SK-N-SH (cell line): Measurements from ENCODE around the gene FH. TPM values are rescaled to one million over a fixed set of nuclear protein-coding genes. Genes with fewer than 3 reads are reported as not detected.

Source experiments
- CTCF ChIA-PET: fragments of 300-600, 350-600 bp; formaldehyde crosslinking; extraction: SDS; loops from one replicate; lab custom pipeline; 2021; lab: Yijun Ruan, JAX
- POLR2A ChIA-PET: fragments of 350-600 bp; sonication (Branson Sonifier 250); formaldehyde crosslinking; extraction: SDS; loops from one replicate; lab custom pipeline; 2020; ENCODE audit warnings: antibody characterized with exemption, inconsistent platforms; lab: Yijun Ruan, JAX
- DNase-seq: peaks from one replicate; pipeline ENCODE4 v3.0.0; 2012
- H2AFZ ChIP-seq: fragments of 200-600 bp; sonication (generic); 2 replicates; pipeline ENCODE4 v1.8.1; 2016; ENCODE audit warnings: antibody characterized with exemption, mild to moderate bottlenecking, low read depth
- H3F3A ChIP-seq: fragments of 200-600 bp; sonication (generic); replicated peaks from 2 replicates; pipeline ENCODE3; 2016; ENCODE audit warnings: antibody characterized with exemption, mild to moderate bottlenecking; ENCODE audit not compliant: insufficient read depth
- H3K27ac ChIP-seq, 2 experiments: fragments of 200-500 bp in 1 of 2; fragments of 200-600 bp in 1 of 2; sonication (Bioruptor generic) in 1 of 2; sonication (generic), shearing (Covaris generic) in 1 of 2; 2 replicates each; pipeline versions ENCODE4 v1.5.1 to v1.6.1; 2014 to 2016; ENCODE audit warnings: low read depth in 2 of 2, inconsistent platforms in 1 of 2, low read length in 1 of 2, mild to moderate bottlenecking in 1 of 2, mixed read lengths in 1 of 2
- H3K27me3 ChIP-seq: fragments of 200-600 bp; sonication (generic), shearing (Covaris generic); 2 replicates; pipeline ENCODE4 v1.6.1; 2016; ENCODE audit warnings: mixed run types; ENCODE audit not compliant: insufficient read depth
- H3K36me3 ChIP-seq, 2 experiments: fragments of 200-500 bp in 1 of 2; fragments of 200-600 bp in 1 of 2; sonication (Bioruptor generic) in 1 of 2; sonication (generic) in 1 of 2; replicated peaks in 1 of 2; 2 replicates each; pipeline versions ENCODE3 to v1.5.1; 2014 to 2016; ENCODE audit warnings: low read length in 1 of 2, mild to moderate bottlenecking in 1 of 2; ENCODE audit not compliant: insufficient read depth in 2 of 2, control insufficient read depth in 1 of 2
- H3K4me1 ChIP-seq, 2 experiments: fragments of 200-500 bp in 1 of 2; fragments of 200-600 bp in 1 of 2; sonication (Bioruptor generic) in 1 of 2; sonication (generic), shearing (Covaris generic) in 1 of 2; 2 replicates each; pipeline versions ENCODE4 v1.5.1 to v1.6.1; 2014 to 2016; ENCODE audit warnings: low read depth in 1 of 2, low read length in 1 of 2, mixed run types in 1 of 2; ENCODE audit not compliant: insufficient read depth in 2 of 2, control insufficient read depth in 1 of 2
- H3K4me2 ChIP-seq: fragments of 200-600 bp; sonication (generic), shearing (Covaris generic); 2 replicates; pipeline ENCODE4 v1.6.1; 2017; ENCODE audit warnings: mixed run types
- H3K4me3 ChIP-seq, 2 experiments: fragments of 200-500 bp in 1 of 2; fragments of 200-600 bp in 1 of 2; sonication (Bioruptor generic) in 1 of 2; sonication (generic), shearing (Covaris generic) in 1 of 2; 2 replicates each; pipeline versions ENCODE4 v1.5.1 to v1.8.1; 2014 to 2016; ENCODE audit warnings: low read depth in 2 of 2, inconsistent platforms in 1 of 2, low read length in 1 of 2, mild to moderate bottlenecking in 1 of 2, mixed read lengths in 1 of 2, moderate library complexity in 1 of 2
- H3K79me2 ChIP-seq: fragments of 200-600 bp; sonication (generic); 2 replicates; pipeline ENCODE4 v1.8.1; 2017; ENCODE audit warnings: mild to moderate bottlenecking; ENCODE audit not compliant: insufficient read depth
- H3K9ac ChIP-seq: fragments of 200-600 bp; sonication (generic); 2 replicates; pipeline ENCODE4 v1.6.1; 2017; ENCODE audit warnings: mixed run types
- H3K9me2 ChIP-seq: fragments of 200-600 bp; sonication (generic); 2 replicates; pipeline ENCODE4 v1.6.1; 2017; ENCODE audit warnings: mixed run types
- H3K9me3 ChIP-seq: fragments of 200-600 bp; sonication (generic); 2 replicates; pipeline ENCODE4 v1.6.1; 2017; ENCODE audit warnings: mixed run types, mild to moderate bottlenecking, moderate library complexity
- H4K20me1 ChIP-seq: fragments of 200-600 bp; sonication (generic); 2 replicates; pipeline ENCODE4 v1.6.1; 2017; ENCODE audit warnings: mild to moderate bottlenecking, mixed run types; ENCODE audit not compliant: insufficient read depth
- FOXJ3 ChIP-seq: sonication (generic); formaldehyde crosslinking; IDR thresholded peaks from 2 replicates; pipeline ENCODE4 v1.5.1; 2020; ENCODE audit warnings: mild to moderate bottlenecking, missing genetic modification reagents
- GABPA ChIP-seq: IDR thresholded peaks from 2 replicates; pipeline ENCODE4 v1.4.0; 2012; ENCODE audit warnings: low read depth, mild to moderate bottlenecking
- MEF2A ChIP-seq: IDR thresholded peaks from 2 replicates; pipeline ENCODE4 v1.4.0; 2012; ENCODE audit warnings: low read depth, borderline replicate concordance
- MXI1 ChIP-seq: IDR thresholded peaks from 2 replicates; pipeline ENCODE4 v1.6.1; 2012; ENCODE audit warnings: mild to moderate bottlenecking, low read depth, low read length, improper control_type of control experiment
- POLR2AphosphoS5 ChIP-seq: IDR thresholded peaks from 2 replicates; pipeline ENCODE4 v1.6.1; 2012; ENCODE audit warnings: low read depth, low read length
- RAD21 ChIP-seq: IDR thresholded peaks from 2 replicates; pipeline ENCODE4 v1.6.1; 2012; ENCODE audit warnings: mild to moderate bottlenecking, low read length
- RCOR1 ChIP-seq: fragments of 150-350 bp; IDR thresholded peaks from 2 replicates; pipeline ENCODE4 v1.6.1; 2017; ENCODE audit warnings: antibody characterized with exemption, low read length
- SMC3 ChIP-seq: IDR thresholded peaks from 2 replicates; pipeline ENCODE4 v1.6.1; 2012; ENCODE audit warnings: low read depth, low read length, improper control_type of control experiment
- TAF1 ChIP-seq: IDR thresholded peaks from 2 replicates; pipeline ENCODE4 v1.6.1; 2012; ENCODE audit warnings: low read depth, mild to moderate bottlenecking, low read length, moderate library complexity, borderline replicate concordance
- TCF12 ChIP-seq: IDR thresholded peaks from 2 replicates; pipeline ENCODE4 v1.4.0; 2012
- WGBS: methylation state at CpG from one replicate; pipeline ENCODE4 v1.1.6; 2017; ENCODE audit warnings: low lambda C conversion rate; 5-methylcytosine and 5-hydroxymethylcytosine counted together
- polyA plus RNA-seq, 3 experiments: library from polyadenylated mRNA; depleted of rRNA; stranded (reverse); fragments of >200 nt; gene quantifications; 2 replicates each; pipeline ENCODE4 v1.2.3, GENCODE V29; 2012
- TF ChIP-seq, protein P1 (sequence below): IDR thresholded peaks from 2 replicates; pipeline ENCODE4 v1.4.0; 2012; ENCODE audit warnings: low read depth, borderline replicate concordance
- TF ChIP-seq, protein P2 (sequence below): IDR thresholded peaks from 2 replicates; pipeline ENCODE4 v1.4.0; 2012; ENCODE audit warnings: low read depth, borderline replicate concordance
- TF ChIP-seq, protein P3 (sequence below): IDR thresholded peaks from 2 replicates; pipeline ENCODE4 v1.6.1; 2012; ENCODE audit warnings: mild to moderate bottlenecking, low read depth, low read length, moderate library complexity
- TF ChIP-seq, protein P4 (sequence below): IDR thresholded peaks from 2 replicates; pipeline ENCODE4; 2012
- TF ChIP-seq, protein P5 (sequence below): fragments of 200-600 bp; sonication (generic); IDR thresholded peaks from 2 replicates; pipeline ENCODE4 v1.6.1; 2017; ENCODE audit warnings: antibody characterized with exemption, mild to moderate bottlenecking, moderate library complexity
- TF ChIP-seq, protein P6 (sequence below): fragments of 150-350 bp; IDR thresholded peaks from 2 replicates; pipeline ENCODE4 v1.6.1; 2017; ENCODE audit warnings: antibody characterized with exemption, low read length, low read depth, borderline replicate concordance

The FH gene
- polyA plus RNA-seq, 1 of the 3 experiments (the other 2 are of a cell fraction), result 48.1 TPM

DNA sequence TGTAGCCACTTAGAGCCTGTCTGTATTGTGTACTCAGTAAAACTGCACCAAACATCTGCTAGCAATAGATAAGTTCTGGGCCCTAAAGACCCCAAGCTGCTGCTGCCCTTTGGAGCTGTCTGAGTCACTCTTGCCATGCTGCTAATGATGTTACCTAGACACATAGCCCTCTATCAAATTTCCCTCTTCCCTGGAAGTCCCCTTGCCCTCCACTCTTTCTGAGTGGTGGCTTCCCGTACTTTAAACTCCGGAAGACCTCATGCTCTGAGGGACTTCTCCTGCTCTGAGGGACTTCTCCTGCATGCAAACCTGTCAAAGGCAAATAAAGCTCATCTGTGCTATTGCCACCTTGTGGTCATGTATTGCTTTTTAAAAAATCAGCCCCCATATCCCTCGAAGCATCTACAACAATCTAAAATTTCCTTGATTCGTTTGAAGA, 34.0 kb downstream of the FH start:
- no peak overlapping the region for H3K4me3 ChIP-seq
- TF ChIP-seq, protein P1, sequence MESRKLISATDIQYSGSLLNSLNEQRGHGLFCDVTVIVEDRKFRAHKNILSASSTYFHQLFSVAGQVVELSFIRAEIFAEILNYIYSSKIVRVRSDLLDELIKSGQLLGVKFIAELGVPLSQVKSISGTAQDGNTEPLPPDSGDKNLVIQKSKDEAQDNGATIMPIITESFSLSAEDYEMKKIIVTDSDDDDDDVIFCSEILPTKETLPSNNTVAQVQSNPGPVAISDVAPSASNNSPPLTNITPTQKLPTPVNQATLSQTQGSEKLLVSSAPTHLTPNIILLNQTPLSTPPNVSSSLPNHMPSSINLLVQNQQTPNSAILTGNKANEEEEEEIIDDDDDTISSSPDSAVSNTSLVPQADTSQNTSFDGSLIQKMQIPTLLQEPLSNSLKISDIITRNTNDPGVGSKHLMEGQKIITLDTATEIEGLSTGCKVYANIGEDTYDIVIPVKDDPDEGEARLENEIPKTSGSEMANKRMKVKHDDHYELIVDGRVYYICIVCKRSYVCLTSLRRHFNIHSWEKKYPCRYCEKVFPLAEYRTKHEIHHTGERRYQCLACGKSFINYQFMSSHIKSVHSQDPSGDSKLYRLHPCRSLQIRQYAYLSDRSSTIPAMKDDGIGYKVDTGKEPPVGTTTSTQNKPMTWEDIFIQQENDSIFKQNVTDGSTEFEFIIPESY, result no peak
- TF ChIP-seq, protein P2, sequence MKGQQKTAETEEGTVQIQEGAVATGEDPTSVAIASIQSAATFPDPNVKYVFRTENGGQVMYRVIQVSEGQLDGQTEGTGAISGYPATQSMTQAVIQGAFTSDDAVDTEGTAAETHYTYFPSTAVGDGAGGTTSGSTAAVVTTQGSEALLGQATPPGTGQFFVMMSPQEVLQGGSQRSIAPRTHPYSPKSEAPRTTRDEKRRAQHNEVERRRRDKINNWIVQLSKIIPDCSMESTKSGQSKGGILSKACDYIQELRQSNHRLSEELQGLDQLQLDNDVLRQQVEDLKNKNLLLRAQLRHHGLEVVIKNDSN, result no peak
- TF ChIP-seq RCOR1 (no peak), TAF1 (no peak), POLR2AphosphoS5 (no peak), SMC3 (peak; percentile 39), RAD21 (peak; percentile 44), FOXJ3 (CRISPR knock-in tag) (no peak), MXI1 (no peak), GABPA (no peak), MEF2A (no peak), TCF12 (no peak)
- TF ChIP-seq, protein P3, sequence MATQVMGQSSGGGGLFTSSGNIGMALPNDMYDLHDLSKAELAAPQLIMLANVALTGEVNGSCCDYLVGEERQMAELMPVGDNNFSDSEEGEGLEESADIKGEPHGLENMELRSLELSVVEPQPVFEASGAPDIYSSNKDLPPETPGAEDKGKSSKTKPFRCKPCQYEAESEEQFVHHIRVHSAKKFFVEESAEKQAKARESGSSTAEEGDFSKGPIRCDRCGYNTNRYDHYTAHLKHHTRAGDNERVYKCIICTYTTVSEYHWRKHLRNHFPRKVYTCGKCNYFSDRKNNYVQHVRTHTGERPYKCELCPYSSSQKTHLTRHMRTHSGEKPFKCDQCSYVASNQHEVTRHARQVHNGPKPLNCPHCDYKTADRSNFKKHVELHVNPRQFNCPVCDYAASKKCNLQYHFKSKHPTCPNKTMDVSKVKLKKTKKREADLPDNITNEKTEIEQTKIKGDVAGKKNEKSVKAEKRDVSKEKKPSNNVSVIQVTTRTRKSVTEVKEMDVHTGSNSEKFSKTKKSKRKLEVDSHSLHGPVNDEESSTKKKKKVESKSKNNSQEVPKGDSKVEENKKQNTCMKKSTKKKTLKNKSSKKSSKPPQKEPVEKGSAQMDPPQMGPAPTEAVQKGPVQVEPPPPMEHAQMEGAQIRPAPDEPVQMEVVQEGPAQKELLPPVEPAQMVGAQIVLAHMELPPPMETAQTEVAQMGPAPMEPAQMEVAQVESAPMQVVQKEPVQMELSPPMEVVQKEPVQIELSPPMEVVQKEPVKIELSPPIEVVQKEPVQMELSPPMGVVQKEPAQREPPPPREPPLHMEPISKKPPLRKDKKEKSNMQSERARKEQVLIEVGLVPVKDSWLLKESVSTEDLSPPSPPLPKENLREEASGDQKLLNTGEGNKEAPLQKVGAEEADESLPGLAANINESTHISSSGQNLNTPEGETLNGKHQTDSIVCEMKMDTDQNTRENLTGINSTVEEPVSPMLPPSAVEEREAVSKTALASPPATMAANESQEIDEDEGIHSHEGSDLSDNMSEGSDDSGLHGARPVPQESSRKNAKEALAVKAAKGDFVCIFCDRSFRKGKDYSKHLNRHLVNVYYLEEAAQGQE, result no peak
- TF ChIP-seq, protein P4, sequence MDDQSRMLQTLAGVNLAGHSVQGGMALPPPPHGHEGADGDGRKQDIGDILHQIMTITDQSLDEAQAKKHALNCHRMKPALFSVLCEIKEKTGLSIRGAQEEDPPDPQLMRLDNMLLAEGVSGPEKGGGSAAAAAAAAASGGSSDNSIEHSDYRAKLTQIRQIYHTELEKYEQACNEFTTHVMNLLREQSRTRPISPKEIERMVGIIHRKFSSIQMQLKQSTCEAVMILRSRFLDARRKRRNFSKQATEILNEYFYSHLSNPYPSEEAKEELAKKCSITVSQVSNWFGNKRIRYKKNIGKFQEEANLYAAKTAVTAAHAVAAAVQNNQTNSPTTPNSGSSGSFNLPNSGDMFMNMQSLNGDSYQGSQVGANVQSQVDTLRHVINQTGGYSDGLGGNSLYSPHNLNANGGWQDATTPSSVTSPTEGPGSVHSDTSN, result no peak
- TF ChIP-seq, protein P5, sequence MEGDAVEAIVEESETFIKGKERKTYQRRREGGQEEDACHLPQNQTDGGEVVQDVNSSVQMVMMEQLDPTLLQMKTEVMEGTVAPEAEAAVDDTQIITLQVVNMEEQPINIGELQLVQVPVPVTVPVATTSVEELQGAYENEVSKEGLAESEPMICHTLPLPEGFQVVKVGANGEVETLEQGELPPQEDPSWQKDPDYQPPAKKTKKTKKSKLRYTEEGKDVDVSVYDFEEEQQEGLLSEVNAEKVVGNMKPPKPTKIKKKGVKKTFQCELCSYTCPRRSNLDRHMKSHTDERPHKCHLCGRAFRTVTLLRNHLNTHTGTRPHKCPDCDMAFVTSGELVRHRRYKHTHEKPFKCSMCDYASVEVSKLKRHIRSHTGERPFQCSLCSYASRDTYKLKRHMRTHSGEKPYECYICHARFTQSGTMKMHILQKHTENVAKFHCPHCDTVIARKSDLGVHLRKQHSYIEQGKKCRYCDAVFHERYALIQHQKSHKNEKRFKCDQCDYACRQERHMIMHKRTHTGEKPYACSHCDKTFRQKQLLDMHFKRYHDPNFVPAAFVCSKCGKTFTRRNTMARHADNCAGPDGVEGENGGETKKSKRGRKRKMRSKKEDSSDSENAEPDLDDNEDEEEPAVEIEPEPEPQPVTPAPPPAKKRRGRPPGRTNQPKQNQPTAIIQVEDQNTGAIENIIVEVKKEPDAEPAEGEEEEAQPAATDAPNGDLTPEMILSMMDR, result peak; percentile 55
- TF ChIP-seq, protein P6, sequence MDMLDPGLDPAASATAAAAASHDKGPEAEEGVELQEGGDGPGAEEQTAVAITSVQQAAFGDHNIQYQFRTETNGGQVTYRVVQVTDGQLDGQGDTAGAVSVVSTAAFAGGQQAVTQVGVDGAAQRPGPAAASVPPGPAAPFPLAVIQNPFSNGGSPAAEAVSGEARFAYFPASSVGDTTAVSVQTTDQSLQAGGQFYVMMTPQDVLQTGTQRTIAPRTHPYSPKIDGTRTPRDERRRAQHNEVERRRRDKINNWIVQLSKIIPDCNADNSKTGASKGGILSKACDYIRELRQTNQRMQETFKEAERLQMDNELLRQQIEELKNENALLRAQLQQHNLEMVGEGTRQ, result no peak
- ChIA-PET POLR2A (no interaction called here), CTCF (interaction anchor here (0.6 to 2.5 kb wide), 14 partner anchors 10 to 753 kb away, joined by 3 to 25 read pairs (median 3); no protein-coding TSS in a partner anchor)
- no peaks in the 10 kb centered on the region for H3K27me3 ChIP-seq
- no peak overlapping the region for H3K27ac ChIP-seq
- H3K9me2 ChIP-seq, result no peaks in the 10 kb centered on the region
- 59% methylated on average over 4 of the region's 4 CpGs for WGBS
- H3K79me2 ChIP-seq, result no peaks in the 10 kb centered on the region
- DNase-seq, result peak; percentile 17
- H3K36me3 ChIP-seq, result no peaks in the 10 kb centered on the region
- H4K20me1 ChIP-seq, result no peaks in the 10 kb centered on the region
- H3F3A ChIP-seq, result peaks cover 23% of the 10 kb centered on the region
- H3K4me2 ChIP-seq, result no peak overlapping the region
- H3K4me1 ChIP-seq, result peaks cover 0 to 24% of the 10 kb centered on the region in 2 experiments; a peak in 3 of 4 replicates
- no peaks in the 10 kb centered on the region for H3K9me3 ChIP-seq
- H3K9ac ChIP-seq, result no peak overlapping the region
- H2AFZ ChIP-seq, result no peak overlapping the region
